HG02623 (cell line): Measurements from ENCODE around the gene SNX15.
A peak's percentile ranks its signal among the peaks of the same experiment; 100 is the strongest.
"Not testable (repeated sequence)": the region's sequence is repeated elsewhere in the genome, so short reads cannot be mapped to it uniquely, and the experiment has no call there.

ENCODE experiments used
- ATAC-seq: cut with Tn5 transposase; IDR thresholded peaks from one replicate; pipeline ENCODE4 v1.9.1; 2021; ENCODE audit warnings: moderate library complexity; ENCODE audit not compliant: unreplicated experiment

The SNX15 gene

DNA sequence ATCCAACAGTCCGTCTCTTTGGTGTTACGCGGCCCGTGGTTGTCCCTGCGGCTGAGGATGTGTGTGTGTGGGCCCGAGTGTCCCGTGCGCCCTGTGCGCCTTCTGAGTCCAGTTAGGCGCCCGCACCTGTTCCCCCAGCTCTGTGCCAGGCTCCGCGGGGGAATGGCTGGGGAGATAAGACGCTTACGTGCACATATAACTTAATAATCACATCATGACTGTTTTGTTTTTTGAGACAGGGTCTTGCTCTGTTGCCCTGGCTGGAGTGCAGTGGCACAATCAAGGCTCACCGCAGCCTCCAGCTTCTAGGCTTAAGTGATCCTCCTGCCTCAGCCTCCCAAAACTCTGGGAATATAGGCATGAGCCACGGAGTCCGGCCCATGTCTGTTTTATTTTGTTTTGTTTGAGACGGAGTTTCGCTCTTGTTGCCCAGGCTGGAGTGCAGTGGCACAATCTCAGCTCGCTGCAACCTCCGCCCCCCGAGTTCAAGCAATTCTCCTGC lies 12.5 kb upstream of the SNX15 start:
- no peak for ATAC-seq

- ATAC-seq = no peak
Observed at GRCh38 chr11:65016705-65017104, 10.5 kb upstream of the SNX15 start.

DNA sequence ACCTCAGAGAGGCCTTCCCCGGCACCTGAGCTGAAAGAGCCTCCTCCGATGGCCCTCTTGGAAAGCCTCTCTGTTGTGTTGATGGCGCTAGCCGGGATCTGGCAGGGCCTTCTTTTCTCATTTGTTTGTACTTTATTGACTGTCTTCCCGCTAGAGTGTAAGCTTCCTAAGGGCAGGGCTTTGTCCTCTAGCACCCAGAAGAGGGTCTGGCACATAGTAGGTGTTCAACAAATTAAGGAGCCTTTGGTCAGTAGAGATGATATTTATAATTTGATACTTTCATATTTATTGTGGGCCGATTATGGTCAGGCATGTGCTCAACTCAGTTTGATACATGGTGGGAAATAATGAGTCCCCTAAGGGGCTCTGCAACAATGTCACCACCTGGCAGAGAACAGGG lies 9.3 kb upstream of the SNX15 start:
- ATAC-seq = no peak

DNA sequence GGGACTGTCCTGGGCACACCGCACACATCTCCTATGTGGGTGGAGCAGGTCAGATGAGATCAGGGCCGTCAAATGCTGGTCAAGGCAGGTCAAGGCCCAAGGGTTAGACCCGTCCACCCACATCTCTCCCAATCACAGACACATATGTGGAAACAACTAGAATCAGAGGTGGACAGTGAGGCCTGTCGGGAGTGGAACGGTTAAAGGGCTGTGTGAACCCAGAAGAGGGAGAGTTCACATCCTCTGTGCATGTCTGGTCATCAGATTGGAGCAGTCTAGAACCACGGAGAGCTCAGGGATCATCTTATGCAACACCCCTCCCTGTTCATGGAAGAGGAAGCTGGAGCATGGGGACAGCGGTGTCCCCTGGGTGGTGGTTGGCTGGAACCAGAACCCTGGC lies 7.4 kb upstream of the SNX15 start:
- ATAC-seq = no peak

GRCh38 chr11:65021003-65021402 lies 6.2 kb upstream of the SNX15 start:
- no peak for ATAC-seq

- no peak for ATAC-seq
Observed at GRCh38 chr11:65021509-65021908, 5.7 kb upstream of the SNX15 start.

DNA sequence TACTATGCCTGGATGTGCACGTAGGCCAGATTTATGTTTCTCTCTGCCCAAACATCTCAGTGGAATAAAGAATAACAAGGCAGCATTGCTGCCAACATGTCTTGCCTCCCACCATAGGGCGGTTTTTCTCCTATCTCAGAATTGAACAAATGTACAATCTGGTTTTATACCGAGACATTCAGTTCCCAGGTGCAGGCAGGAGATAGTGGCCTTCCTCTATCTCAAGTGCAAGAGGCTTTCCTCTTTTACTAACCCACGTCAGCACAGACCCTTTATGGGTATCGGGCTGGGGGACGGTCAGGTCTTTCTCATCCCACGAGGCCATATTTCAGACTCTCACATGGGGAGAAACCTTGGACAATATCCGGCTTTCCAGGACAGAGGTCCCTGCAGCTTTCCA lies 3.7 kb upstream of the SNX15 start:
- ATAC-seq = not testable (repeated sequence)

DNA sequence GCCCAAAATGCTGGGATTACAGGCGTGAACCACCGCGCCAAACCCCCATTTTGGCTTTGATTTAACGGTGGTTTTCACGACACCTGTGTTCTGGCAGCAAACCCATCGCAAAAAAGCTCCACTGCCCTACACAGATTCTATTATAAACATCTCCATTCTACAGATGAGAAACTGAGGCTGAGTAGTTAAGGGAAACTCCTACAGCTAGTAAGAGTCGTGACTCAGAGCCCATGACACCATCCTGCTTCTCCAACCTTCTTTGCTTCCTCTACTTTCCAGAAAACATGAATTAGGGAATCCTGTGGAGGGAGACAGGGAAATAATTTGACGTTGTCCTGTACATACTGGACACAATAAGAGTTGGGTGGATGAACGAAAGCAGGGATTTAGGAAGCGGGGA lies 429 bp upstream of the SNX15 start:
- ATAC-seq = no peak

GRCh38 chr11:65032216-65032615 lies 5.0 kb downstream of the SNX15 start:
- no peak for ATAC-seq

DNA sequence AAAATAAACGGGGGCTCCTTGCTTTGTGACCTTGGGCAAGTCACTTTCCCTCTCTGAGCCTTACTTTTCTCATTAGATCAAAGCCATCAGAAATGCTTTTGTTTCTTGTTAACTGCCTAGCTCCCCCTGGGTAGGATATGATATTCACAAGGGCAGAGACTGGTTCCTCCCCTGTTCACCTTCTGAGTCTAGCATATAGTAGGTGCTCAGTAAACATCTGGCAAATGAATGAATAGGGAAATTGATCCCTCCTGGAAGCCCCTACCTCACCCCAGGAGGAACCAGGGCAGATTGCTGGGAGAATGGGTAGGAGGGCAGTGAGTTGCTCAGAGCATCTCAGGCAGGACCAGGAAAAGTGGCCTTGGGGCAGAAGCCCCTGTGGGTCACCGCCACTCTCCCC lies 7.2 kb downstream of the SNX15 start:
- no peak for ATAC-seq

GRCh38 chr11:65035579-65035978 lies 8.3 kb downstream of the SNX15 start:
- no peak for ATAC-seq

GRCh38 chr11:65036931-65037330 lies 9.7 kb downstream of the SNX15 start:
- ATAC-seq = no peak

DNA sequence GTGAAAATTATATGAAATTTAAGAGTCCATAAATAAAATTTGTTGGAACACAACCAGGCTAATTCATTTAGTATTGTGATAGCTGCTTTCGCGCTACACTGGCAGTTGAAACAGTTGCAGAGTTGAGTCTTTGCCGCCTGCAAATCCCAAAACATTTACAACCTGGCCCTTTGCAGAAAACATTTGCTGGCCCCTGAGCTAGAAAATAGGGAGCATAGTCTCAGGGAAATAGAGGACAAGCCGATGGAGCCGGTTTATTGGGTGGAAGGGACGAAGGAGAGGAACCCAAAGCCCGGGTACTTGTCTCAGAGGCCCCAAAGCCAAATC lies 13.2 kb downstream of the SNX15 start:
- ATAC-seq = no peak

GRCh38 chr11:65040847-65041622 lies 13.8 kb downstream of the SNX15 start, which contains the start of gene SAC3D1:
Gene SAC3D1, plus strand, starts transcription at chr11:65041210. Its CDS starts 83 bp downstream, at chr11:65041293.
- peak; percentile 87 for ATAC-seq

DNA sequence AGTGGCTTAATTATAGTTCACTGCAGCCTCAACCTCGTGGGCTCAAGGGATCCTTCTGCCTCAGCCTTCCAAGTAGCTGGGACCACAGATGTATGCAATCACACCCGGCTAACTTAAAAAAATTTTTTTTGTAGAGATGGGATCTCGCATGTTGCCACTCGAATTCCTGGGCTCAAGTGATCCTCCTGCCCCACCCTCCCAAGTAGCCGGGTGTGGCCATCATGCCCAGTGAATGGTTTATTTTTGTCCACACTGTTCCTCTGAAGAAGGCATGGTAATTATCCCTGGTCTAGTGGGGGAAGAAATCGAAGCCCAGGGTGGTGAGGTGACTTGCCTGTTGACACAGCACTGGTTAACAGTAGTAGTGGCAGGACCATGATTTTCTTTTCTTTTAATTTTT lies 15.7 kb downstream of the SNX15 start:
- no peak for ATAC-seq

GRCh38 chr11:65043881-65044501 lies 16.8 kb downstream of the SNX15 start:
- ATAC-seq = no peak

GRCh38 chr11:65045061-65045460 lies 17.8 kb downstream of the SNX15 start:
- no peak for ATAC-seq

- ATAC-seq = no peak
Observed at GRCh38 chr11:65045728-65046127, 18.5 kb downstream of the SNX15 start.

DNA sequence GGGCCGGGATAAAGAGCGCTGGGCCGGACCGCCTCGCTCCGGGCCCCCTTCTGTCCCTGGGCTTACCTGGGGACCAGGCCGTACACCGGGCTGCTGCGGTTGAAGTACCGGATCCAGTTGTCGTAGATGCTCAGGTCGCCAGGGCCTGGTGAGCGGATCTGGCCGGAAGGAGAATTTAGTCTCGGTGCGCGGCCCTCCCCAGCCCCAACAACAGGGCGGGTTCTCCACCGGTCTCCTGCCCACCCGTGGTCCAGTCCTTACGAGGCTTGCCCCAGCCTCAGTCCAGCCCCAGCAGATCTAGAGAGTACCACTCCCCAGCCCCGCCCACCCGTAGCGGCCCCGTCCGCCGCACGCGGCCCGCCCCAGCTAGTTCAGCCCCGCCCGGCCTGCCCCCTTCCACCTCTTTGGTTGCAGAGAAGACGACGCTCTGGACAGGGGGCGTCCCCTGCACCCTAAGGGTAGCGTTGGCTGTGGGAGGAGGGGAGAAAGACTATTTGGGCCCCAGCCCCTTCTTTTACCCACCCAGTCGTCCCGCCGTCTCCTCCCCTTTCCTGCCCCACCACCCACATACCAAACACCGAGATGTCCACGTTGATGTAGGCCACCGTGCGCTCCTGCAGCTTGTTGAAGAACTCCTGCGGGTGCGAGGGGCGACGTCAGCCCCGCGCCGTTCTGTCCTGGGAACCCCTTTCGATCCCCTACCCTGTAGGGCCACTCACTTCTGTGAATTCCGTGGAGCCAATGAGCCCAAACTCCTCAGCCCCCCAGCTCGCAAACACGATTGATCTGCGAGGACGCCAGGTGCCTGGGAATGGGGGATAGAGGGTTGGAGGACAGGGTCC lies 20.6 kb downstream of the SNX15 start:
- ATAC-seq = no peak

- ATAC-seq = no peak
Observed at GRCh38 chr11:65051398-65051858, 24.2 kb downstream of the SNX15 start.

GRCh38 chr11:65053827-65054508 lies 26.7 kb downstream of the SNX15 start:
- no peak for ATAC-seq
